Measurements from ENCODE around the gene EXOSC9.

The EXOSC9 gene

GRCh38 chr4:121824171-121824527 lies 23.0 kb downstream of the EXOSC9 start:
- no peak for DNase-seq (ENCODE audit: low spot score)

- no peak for DNase-seq (ENCODE audit: low spot score)
Observed at GRCh38 chr4:121824950-121825349, 23.8 kb downstream of the EXOSC9 start.

- DNase-seq (ENCODE audit: low spot score), result no peak
Observed at GRCh38 chr4:121827853-121828252, 26.7 kb downstream of the EXOSC9 start.

- DNase-seq (ENCODE audit: low spot score), result no peak
Observed at GRCh38 chr4:121829511-121829910, 28.4 kb downstream of the EXOSC9 start.

GRCh38 chr4:121838136-121838535 lies 37.0 kb downstream of the EXOSC9 start:
- DNase-seq (ENCODE audit: low spot score), result no peak

- no peak for DNase-seq (ENCODE audit: low spot score)
Observed at GRCh38 chr4:121842862-121843261, 41.7 kb downstream of the EXOSC9 start.

GRCh38 chr4:121846662-121847061 lies 45.5 kb downstream of the EXOSC9 start:
- DNase-seq (ENCODE audit: low spot score), result no peak

GRCh38 chr4:121851354-121851753 lies 50.2 kb downstream of the EXOSC9 start:
- DNase-seq (ENCODE audit: low spot score), result no peak

GRCh38 chr4:121860121-121860520 lies 59.0 kb downstream of the EXOSC9 start:
- no peak for DNase-seq (ENCODE audit: low spot score)

GRCh38 chr4:121861426-121861825 lies 60.3 kb downstream of the EXOSC9 start:
- DNase-seq (ENCODE audit: low spot score), result no peak

- no peak for DNase-seq (ENCODE audit: low spot score)
Observed at GRCh38 chr4:121863799-121864198, 62.7 kb downstream of the EXOSC9 start.

All from CD4-positive, alpha-beta T cell treated with Interleukin-6 at 100 ng/mL for 8 hours (primary cell).